Tibial nerve (tissue), 4 donors: Measurements from ENCODE around the gene TNIK. TPM values are rescaled to one million over a fixed set of nuclear protein-coding genes. Genes with fewer than 3 reads are reported as not detected.

Experiments used
- DNase-seq, 2 donors: peaks; one replicate each; pipeline ENCODE4 v3.0.0-alpha.2; 2019; ENCODE audit warnings: low spot score in 2 of 2
- H3K27ac ChIP-seq, 4 donors: fragments of 200-600 bp; sonication (generic) in 3 of 4; one replicate each; pipeline ENCODE4 v1.5.1; 2017 to 2019; ENCODE audit warnings: mild to moderate bottlenecking in 1 of 4
- H3K27me3 ChIP-seq, 2 donors: fragments of 200-600 bp; sonication (generic) in 1 of 2; one replicate each; pipeline versions ENCODE4 v1.5.1 to v1.6.0; 2017 to 2019
- H3K36me3 ChIP-seq, 3 donors: fragments of 200-600 bp; sonication (generic); one replicate each; pipeline ENCODE4 v1.5.1; 2018 to 2019
- H3K4me1 ChIP-seq, 4 donors: fragments of 200-600 bp; sonication (generic) in 3 of 4; one replicate each; pipeline ENCODE4 v1.5.1; 2017 to 2019
- H3K4me3 ChIP-seq, 4 donors: fragments of 200-600 bp; sonication (generic) in 3 of 4; one replicate each; pipeline ENCODE4 v1.5.1; 2017 to 2019; ENCODE audit warnings: mild to moderate bottlenecking in 1 of 4, moderate library complexity in 1 of 4
- H3K9me3 ChIP-seq, 4 donors: fragments of 200-600 bp; sonication (generic) in 3 of 4; one replicate each; pipeline ENCODE4 v1.5.1; 2017 to 2019
- EP300 ChIP-seq, 2 donors: sonication (generic); formaldehyde crosslinking; IDR thresholded peaks; one replicate each; pipeline ENCODE4 v1.6.1; 2017; ENCODE audit warnings: antibody characterized with exemption in 2 of 2, mild to moderate bottlenecking in 1 of 2
- POLR2A ChIP-seq, 2 donors: fragments of 450-650 bp; IDR thresholded peaks; one replicate each; pipeline ENCODE4 v1.6.1; 2017; ENCODE audit warnings: antibody characterized with exemption in 2 of 2, mild to moderate bottlenecking in 2 of 2, moderate library complexity in 2 of 2
- whole genome bisulfite sequencing, 2 donors: methylation state at CpG; one replicate each; pipeline ENCODE4 v1.1.5; 2018; 5-methylcytosine and 5-hydroxymethylcytosine counted together
- small RNA-seq: library from RNA; depleted of rRNA; stranded (forward); fragments of <200 nt; gene quantifications from one replicate; pipeline ENCODE3, GENCODE V24; 2016
- total RNA-seq, 4 donors: library from RNA; depleted of rRNA; stranded (reverse); fragments of >200 nt; gene quantifications; one replicate each; pipeline ENCODE4 v1.1.0, GENCODE V29; 2016
- TF ChIP-seq, protein P1 (sequence below), 5 experiments: fragments of 200-600 bp in 3 of 5; fragments of 450-650 bp in 2 of 5; sonication (generic) in 3 of 5; IDR thresholded peaks; one replicate each; pipeline ENCODE4 v1.5.1; 2016 to 2019; ENCODE audit warnings: antibody characterized with exemption in 5 of 5, mild to moderate bottlenecking in 3 of 5, moderate library complexity in 2 of 5

Gene TNIK
- total RNA-seq, 4 donors from 2014 or later, result 5.4 to 11.1 (median 7.5) TPM

DNA sequence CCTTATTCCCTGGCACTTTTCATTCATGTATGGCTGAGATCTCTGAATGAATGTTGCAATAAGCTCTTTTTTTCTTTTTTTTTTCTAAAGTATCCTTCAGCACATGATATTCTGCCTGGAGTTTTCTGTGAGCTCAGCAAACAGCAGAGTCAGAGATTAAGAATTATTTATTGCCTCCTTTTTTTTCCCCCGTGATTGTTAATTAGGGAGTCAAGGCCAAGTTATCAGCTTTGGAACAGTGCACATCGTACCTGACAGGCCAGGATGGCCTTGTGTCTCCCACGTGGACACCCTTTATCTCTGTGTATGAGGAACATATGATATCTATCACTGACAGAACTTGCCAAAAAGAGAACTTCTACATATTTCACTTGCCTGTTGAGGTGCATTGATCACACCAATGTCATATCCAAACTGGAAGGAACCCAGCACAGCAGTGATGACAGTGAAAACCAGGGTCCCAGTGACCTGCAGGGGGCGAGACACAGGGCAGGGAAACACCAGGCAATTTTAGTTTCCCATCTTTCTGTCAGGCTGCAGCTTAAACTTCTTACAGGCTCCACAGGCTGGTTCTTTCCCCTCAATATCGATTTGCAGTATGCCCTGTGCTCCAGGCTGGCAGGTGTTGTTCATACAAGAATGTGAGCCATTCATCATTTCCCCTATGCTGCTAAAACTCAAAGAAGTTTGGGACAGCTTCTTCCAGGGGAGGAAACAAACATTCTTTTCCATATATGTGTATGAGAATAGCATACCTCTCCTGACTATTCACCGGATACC lies 441.9 kb downstream of the TNIK start:
- H3K27me3 ChIP-seq, result no peaks in the 10 kb centered on the region
- H3K9me3 ChIP-seq, result no peaks in the 10 kb centered on the region
- 67 to 72% methylated on average over 6 of the region's 6 CpGs for WGBS, 2 donors
- DNase-seq, result no peak
- TF ChIP-seq EP300 (IDR thresholded peaks at IDR 0.05) (no peak), POLR2A (IDR thresholded peaks at IDR 0.05) (no peak)
- TF ChIP-seq, protein P1, sequence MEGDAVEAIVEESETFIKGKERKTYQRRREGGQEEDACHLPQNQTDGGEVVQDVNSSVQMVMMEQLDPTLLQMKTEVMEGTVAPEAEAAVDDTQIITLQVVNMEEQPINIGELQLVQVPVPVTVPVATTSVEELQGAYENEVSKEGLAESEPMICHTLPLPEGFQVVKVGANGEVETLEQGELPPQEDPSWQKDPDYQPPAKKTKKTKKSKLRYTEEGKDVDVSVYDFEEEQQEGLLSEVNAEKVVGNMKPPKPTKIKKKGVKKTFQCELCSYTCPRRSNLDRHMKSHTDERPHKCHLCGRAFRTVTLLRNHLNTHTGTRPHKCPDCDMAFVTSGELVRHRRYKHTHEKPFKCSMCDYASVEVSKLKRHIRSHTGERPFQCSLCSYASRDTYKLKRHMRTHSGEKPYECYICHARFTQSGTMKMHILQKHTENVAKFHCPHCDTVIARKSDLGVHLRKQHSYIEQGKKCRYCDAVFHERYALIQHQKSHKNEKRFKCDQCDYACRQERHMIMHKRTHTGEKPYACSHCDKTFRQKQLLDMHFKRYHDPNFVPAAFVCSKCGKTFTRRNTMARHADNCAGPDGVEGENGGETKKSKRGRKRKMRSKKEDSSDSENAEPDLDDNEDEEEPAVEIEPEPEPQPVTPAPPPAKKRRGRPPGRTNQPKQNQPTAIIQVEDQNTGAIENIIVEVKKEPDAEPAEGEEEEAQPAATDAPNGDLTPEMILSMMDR (IDR thresholded peaks at IDR 0.05), result no peak
- no peaks in the 10 kb centered on the region for H3K36me3 ChIP-seq
- peaks cover 0 to 7% (median 0%) of the 10 kb centered on the region in 4 donors for H3K4me1 ChIP-seq
- no peak overlapping the region for H3K4me3 ChIP-seq
- no peak overlapping the region for H3K27ac ChIP-seq

DNA sequence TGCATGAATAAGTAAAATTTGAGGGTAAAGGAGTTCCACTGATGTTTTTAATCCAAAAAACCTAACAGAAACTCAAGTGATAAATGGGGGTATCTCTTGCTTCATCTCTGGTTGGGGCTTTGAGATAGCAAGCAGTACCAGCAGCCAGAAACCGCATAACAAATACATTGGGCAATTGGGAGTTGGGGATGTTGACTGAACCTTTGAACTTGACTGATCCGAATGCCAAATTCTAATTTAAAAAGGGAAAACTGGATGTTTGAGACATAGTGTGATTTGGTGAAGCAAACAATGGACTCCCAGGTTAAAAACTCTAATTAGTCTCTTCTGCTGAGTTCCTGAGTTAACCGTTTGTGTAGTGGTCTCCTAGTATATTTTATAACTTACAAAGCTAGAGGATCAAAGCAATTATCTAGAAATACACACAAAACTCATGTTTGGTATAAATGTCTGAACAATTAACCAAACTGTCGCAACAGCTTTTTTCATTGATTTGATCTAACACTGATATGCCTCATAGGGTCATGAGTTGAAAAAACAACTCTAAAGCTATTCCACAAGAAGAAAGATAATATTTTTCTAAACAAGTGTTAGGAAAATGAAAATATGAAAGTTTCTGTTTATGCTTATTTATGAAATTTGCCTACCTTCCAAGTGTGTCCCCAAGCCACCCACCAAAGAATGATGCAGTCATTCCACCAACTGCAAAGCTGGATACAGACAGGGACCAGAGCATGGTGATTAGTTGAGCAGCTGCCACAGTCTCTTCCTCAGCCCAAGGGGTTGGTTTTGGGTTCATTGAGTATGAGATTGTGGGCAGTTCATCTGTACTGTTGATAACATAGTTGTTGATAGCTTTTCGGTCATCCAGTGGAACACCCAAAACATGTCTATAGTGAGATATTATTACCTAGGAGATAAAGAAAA lies 446.1 kb downstream of the TNIK start:
- 57 to 62% methylated on average over 5 of the region's 5 CpGs for WGBS, 2 donors
- DNase-seq, result no peak
- no peaks in the 10 kb centered on the region for H3K9me3 ChIP-seq
- no peak overlapping the region for H3K4me3 ChIP-seq
- peaks cover 0 to 7% (median 0%) of the 10 kb centered on the region in 4 donors for H3K4me1 ChIP-seq
- H3K27me3 ChIP-seq, result no peaks in the 10 kb centered on the region
- TF ChIP-seq, protein P1 (IDR thresholded peaks at IDR 0.05), result no peak
- no peak for TF ChIP-seq POLR2A (IDR thresholded peaks at IDR 0.05)
- TF ChIP-seq EP300 (IDR thresholded peaks at IDR 0.05), result no peak
- H3K36me3 ChIP-seq, result no peaks in the 10 kb centered on the region
- H3K27ac ChIP-seq, result no peak overlapping the region

DNA sequence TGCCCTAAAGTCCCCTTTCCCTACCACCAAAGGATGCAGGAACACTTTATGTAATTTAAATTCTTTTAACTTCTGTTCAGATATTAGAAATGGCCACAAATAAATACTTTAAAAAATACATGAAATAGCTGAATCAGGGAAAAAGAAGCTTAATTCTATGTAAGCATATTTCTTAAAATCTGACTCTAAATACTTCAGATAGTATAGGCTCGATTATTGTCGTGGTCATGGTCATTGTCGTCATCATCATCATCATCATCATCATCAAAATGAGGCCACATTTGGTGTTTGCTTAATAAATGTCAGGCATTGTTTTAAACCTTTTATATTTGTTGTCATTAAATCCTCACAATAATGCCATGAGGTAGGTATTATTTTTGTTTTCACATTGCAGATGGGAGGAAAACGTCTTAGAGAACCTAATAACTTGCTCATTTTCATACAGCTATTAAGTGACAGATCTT lies 448.3 kb downstream of the TNIK start:
- Histone ChIP-seq H3K36me3 (no peaks in the 10 kb centered on the region), H3K27ac (no peak overlapping the region), H3K27me3 (no peaks in the 10 kb centered on the region), H3K9me3 (no peaks in the 10 kb centered on the region), H3K4me3 (no peak overlapping the region), H3K4me1 (peaks cover 0 to 7% (median 0%) of the 10 kb centered on the region in 4 donors)
- WGBS, 2 donors, result 82 to 92% methylated on average over 4 of the region's 4 CpGs
- DNase-seq, result no peak
- TF ChIP-seq, protein P1 (IDR thresholded peaks at IDR 0.05), result no peak
- TF ChIP-seq EP300 (IDR thresholded peaks at IDR 0.05), result no peak
- TF ChIP-seq POLR2A (IDR thresholded peaks at IDR 0.05), result no peak

Small RNA genes lying within 50 kb of the gene (small RNA-seq; reads per million reads assigned to genes)
- gene MIR569 (not detected), gene RF00019 (not detected), gene RNU6-348P (not detected)
